Activated T-cell treated with anti-CD3 and anti-CD28 coated beads for 24 hours (primary cell): ENCODE data around the gene TM9SF3.
"Not testable (repeated sequence)": the region's sequence is repeated elsewhere in the genome, so short reads cannot be mapped to it uniquely, and the experiment has no call there.

Experiments used
- DNase-seq: peaks from one replicate; pipeline ENCODE4 v3.0.0-alpha.2; 2020; ENCODE audit warnings: low read depth

TM9SF3 gene

DNA sequence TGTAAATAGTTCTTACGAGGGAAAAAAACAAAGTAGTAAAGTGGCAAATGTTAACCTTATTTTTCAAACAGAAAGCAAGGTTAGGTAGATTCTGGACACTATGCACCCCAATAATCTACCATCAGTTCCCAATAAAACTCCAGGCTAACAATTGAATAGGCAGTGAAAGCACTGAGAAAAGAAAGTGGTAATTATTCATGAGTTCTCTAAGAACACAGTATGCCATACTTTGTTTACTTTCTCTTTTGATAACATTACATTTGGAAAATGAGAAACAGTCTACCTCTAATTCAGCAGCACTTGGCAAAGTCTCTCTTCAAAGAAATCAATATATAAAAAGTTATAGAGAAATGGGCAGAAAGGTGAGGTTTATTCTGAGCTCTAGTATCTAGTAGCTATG lies 18.4 kb downstream of the TM9SF3 start:
- no peak for DNase-seq

DNA sequence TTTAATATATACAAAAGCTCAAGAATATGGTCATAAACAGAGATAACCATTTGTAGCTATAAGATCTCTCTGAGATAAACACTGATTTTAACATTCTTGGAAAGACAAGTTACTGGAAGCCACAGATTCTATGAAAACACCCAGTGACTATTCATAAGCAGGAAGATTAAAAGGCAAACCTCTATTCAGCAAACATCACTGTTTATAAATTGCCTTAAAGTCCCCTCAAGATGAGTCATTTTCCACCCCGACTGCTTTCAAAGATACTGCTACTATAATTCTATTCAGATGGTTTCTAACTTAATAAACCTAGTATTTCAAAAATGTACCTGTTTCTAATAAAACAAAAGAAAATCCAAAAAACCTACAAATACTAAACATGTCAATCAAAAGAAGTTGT lies 21.0 kb downstream of the TM9SF3 start:
- DNase-seq, result no peak

DNA sequence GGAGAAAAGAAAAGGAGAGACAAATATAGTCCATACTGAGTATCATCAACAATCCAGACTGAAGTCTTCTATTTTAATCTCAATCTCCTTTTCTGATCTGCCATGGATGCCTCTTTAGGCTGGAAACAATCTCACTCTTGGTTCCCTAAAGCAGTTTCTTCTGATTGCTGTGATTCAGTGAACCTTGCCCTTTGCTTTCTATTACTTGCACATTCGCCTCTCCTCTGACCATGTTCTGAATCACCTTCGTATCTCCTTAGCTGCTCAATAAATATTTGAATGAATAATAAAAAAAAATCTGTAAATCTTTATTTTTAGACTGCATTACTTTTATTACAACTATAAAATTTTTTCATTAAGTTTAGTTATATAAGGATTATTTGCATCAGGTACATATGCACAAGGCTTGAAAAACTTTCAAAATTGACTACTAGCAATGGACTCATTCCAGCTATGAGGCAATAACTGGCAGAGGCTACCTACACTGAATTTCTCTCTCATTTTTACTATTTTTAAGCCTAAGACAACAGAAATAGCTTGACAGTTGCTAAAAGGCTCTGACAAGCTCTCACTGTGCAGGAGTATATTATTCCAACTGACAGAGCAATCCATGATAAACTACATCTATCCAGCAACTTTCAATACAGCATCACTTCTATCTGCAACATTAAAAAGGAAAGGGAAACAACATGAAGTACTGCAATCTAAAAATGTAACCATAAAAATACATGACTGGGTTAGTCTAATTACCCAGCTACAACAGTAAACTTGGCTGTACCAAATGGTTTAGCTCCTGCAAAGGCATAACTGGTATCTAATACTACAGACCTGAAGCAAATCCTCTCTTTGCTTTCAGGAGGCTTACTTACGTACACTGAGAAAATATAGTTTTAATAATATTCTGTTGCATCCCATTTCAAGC lies 25.6 kb downstream of the TM9SF3 start:
- no peak for DNase-seq

DNA sequence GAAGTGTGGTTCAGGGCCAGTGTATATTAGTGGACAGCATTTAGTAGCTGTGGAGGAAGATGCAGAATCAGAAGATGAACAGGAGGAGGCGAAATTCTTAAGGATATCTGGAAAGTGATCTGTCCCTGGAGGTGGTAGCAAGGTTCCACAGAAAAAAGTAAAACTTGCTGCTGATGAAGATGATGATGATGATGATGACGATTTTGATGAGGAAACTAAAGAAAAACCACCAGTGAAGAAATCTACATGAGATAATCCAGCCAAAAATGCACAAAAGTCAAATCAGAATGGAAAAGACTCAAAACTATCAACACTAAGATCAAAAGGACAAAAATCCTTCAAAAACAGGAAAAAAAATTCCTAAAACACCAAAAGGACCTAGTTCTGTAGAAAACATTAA lies 26.3 kb downstream of the TM9SF3 start:
- no peak for DNase-seq

DNA sequence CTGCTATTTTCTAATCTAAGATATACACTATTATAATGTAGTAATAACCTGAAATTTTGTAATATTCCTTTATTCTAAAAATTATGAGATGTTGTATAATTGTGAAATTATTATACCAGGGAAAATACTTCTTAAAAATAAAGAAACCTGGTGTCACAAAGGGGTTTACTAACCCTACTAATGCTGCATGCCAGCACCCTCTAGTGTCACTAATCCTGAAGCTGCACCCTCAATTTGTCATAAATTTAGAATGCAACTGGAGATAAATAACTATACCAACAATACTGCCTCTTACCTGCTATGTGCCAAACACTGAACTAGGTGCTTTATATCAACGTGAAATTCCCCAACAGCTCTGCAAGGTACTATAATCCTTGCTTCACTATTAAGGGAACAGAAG lies 30.8 kb downstream of the TM9SF3 start:
- DNase-seq, result no peak

DNA sequence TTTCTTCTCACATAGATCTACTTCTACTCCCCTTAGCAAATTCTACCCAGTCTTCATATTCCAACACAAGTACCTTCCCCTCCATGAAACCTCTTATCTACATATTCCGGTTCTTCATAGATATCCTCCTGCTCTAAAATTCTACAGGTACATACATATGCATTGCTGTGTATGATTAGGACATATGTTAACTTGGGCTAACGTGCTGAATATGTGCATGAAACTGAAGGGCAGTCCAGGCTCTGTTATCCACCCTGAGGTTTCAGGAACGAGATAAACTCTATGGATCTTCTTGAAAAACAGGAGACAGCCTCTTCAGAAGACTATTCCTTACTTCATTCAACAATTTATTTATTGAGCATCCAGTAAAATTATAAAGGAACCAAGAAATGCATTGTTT lies 31.5 kb downstream of the TM9SF3 start:
- no peak for DNase-seq

DNA sequence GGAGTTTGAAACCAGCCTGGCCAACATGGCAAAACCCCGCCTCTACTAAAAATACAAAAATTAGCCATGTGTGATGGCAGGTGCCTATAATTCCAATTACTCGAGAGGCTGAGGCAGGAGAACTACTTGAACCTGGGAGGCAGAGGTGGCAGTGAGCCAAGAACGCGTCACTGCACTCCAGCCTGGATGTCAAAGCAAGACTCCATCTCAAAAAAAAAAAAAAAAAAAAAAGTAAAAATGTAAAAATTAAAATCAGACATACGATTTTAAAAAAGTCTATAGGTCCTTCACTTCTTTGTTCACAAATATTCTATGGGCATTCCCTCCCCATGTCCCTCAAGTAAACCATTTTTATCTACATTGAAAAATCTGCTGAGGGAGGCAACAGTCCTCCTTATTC lies 38.2 kb downstream of the TM9SF3 start:
- DNase-seq, result no peak

DNA sequence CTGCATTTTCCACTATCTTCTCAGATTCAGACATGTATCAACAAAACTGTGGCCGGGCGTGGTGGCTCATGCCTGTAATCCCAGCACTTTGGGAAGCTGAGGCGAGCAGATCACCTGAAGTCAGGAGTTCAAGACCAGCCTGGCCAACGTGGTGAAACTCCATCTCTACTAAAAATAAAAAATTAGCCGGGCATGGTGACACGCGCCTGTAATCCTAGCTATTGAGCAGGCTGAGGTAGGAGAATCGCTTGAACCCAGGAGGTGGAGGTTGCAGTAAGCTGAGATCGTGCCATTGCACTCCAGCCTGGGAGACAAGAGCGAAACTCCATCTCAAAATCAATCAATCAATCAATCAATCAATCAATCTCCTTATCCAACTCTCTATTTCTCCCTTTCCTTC lies 41.3 kb downstream of the TM9SF3 start:
- DNase-seq, result not testable (repeated sequence)

DNA sequence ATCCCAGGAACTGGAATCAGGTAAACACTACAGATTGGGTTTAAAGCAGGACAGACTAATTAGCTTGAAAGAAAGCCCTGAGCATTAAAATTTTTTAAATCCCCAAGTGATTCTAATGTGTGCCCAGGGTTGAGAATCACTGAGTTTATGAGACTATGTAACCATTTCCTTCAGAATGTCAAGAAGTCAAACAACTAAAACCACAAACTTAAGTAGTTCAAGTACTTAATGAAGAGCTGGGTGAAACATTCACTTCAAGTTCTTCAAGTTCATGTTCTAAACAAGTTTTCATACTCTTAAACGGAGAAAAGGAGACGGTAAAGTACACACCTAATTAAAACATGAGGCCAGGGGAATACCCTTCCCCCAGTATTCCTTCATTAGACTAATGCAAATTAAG lies 44.9 kb downstream of the TM9SF3 start:
- no peak for DNase-seq

DNA sequence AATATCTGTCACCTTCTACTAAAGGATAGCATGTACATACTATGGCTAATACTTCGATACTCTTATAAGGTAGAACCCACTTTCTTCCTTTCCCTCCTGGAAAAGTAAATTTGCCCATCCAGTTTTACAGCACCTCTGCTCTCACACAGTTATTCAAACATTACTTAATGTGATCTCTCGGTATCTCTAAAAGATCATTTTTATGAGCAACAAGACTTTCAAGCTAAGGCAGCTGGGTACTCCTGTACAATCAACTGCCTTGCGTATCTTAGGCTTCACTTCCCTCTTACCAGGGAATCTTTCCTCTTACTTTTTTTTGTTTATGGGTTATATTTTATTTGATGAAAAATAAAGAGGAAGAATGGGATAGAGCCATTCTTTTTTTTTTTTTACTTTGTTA lies 46.6 kb downstream of the TM9SF3 start:
- DNase-seq, result no peak

DNA sequence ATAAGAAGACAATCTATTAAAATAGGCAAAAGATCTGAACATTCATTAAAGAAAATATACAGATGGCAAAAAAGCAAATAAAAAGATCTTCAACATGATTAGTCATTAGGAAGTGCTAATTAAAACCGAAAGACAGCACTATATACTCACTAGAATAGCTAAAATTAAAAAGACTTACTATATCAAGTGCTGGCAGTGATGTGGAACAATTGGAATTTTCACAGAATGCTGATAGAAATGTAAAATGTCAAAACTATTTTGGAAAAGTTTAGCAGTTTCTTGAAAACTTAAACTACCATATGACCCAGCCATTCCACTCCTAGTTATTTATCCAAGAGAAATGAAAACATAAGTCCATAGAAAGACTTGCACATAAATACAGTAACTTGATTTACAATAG lies 48.1 kb downstream of the TM9SF3 start:
- DNase-seq, result no peak

DNA sequence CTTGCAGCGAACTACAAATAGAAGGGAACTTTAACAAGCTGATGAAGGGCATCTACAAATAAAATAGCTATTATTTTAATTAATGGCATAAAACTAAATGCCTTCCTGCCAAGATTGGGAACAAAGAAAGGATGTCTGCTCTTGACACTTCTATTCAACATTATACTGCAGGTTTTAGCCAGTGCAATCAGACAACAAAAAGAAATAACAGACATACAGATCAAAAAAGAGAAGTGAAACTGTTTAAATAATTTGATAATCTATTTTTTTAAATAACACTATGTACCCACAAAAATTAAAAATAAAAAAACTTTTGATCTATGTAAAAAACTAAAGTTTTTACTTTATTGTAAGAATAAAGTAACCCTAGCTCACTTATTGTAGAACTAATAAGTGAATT lies 50.7 kb downstream of the TM9SF3 start:
- no peak for DNase-seq

DNA sequence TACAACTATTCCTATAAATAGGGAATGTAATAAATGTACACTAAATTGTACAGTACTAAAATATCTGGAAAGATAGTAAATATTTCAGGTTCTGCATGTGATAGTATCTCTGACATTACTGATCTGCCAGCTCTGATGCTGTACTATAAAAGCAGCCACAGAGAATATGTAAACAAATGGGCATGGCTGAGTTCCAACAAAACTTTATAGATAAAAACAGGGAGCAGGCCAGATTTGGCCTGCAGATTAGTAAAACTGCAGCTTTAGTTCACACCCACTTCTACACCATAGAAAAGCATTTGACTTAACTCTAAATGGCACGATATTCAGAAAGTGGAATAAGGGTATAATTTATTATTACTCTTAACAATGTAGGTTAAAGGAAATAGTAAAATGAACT lies 54.3 kb downstream of the TM9SF3 start:
- no peak for DNase-seq

DNA sequence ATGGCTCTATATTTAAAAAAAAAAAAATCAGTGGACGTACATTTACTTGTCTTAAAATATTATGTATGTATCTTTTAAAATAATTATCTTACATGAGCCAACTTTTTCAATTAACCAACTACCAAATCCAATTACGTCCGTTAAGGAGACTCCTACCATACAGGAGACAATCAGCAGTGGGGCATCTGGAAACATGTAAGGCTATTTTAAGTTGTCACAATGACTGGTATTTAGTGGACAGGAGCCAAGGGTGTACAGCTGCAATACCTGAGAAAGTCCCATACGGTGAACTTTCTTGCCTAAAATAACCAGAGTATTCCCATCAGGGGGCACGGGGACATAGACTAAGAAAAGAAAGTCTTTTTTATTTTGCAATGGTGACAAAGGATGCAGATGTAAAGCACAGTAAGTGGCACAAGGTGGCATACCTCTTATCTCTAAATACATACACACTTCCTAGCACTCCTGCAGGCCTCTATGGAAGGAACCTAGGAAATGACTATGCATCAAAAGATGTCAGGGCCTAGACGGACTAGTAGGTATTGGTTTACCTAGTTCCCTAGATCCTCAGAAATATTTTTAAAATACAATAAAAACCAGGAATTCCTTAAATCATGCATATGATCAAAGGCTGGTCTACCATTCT lies 57.1 kb downstream of the TM9SF3 start:
- no peak for DNase-seq

DNA sequence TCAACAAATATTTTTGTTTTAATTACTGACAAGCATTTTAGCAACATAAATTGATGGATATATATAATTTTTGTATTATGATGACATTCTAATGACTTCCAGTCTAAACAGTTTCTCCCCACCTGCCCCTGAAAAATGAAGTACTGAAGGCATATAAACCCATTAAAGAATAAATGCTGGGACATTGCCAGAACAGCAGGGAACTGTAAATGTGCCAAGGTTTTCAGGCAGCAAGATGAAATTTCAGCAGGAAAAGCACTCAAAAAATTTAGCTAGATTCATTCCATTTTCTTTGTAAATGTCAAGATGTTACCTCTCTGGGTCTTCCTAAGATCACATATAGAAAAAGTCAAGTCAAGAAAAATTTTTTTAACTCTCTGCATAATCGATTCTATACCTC lies 62.1 kb downstream of the TM9SF3 start:
- no peak for DNase-seq

DNA sequence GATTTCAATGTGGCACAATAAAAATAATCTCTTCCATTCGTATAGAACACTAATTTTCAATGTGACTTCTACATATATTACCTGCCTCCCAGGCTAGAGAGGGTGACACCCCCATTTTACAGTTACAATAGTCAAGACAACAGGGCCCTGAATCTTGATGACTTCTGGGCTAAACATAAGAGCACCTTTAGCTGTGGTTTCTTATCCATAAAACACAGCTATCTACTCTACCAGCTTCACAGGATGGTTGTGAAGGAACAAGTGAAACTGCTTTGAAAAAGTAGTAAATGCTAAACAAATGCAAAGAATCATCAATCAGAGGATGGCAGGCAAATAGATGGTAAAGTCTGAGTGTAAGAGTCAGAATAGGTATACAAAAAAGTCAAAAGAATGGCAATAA lies 69.5 kb downstream of the TM9SF3 start:
- DNase-seq, result no peak

DNA sequence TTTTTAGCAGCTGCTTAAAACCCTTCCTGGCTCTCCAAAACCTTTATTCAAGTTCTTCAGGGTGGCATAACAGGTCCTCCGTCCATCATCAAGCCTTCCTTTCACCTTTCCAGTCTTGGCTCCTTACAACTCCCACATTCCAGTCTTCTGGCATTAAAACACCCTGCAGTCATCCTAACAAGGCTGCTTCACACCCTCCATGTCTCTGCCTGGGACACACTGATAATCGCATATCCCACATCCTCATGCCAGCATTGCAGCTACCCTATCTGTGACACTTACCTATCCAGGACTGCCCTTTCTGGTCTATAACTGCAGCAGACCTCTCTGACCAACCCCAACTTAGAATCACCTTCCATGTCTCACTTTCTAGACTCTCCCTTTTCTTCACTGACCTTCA lies 70.5 kb downstream of the TM9SF3 start:
- no peak for DNase-seq

DNA sequence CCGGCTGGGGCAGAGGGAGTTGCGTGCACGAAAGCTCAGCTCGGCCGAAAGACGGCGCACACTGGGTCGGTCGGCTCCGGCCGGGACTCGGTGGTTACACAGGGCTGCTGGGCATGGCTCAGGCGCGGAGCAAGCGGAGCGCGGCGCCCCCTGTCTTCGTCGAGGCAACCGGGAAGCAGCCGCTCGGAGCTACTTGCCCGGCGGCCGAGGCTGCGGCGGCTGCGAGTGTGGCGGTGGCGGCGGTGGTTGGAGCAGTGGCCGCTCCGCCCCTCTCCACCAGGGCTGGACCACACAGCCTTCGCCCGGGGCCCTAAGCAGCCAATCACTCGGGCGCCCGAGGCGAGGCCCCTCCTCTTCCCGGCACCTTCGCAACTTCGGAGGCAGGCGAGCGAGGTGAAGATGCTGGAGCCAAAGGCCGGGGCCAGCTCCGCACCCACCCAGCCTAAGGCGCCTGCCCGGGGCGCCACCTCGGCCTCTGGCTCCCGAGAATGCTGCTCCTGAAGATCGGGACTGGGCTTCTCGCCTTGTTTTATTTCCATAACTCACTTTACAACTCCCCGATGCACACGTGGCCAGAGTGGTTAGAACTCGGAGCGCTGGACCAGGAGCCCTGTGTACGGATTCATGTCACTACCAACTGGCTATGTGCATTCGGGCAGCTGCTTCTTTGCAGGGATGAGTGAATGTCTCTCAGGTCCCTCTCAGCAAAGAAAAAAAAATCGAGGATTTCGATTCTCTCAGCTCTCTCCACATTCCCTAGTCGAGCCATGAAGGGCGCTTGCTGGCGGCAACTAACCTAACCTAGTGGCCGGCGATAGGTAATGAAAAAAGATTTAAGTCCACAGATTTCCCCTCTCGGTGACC lies 72.9 kb downstream of the TM9SF3 start, which contains the start of gene TLL2:
TSS of gene TLL2 (minus strand) at position 229 of the 864 bp plus-strand sequence. CDS start 241 bp downstream, outside the sequence.
- DNase-seq, result peak; percentile 39

DNA sequence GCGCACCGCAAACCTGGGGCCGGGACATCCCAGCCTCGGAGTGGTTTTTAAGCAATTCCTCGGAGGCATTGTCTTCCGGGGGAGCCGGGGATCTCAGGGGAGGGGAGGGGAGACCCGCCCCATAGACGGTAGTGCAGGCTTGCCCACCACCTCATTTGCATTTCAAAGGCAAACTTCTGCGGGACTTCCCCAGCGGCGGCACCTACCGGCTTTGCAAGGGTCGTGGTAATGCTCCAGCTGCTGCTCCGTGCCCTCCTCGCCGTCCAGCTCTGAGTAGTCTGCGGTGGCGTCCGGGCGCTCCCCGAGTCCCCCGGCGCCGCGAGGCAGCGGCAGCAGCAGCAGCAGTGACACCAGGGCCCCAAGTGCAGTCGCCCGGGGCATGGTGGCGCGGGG lies 73.5 kb downstream of the TM9SF3 start:
- peak; percentile 26 for DNase-seq

DNA sequence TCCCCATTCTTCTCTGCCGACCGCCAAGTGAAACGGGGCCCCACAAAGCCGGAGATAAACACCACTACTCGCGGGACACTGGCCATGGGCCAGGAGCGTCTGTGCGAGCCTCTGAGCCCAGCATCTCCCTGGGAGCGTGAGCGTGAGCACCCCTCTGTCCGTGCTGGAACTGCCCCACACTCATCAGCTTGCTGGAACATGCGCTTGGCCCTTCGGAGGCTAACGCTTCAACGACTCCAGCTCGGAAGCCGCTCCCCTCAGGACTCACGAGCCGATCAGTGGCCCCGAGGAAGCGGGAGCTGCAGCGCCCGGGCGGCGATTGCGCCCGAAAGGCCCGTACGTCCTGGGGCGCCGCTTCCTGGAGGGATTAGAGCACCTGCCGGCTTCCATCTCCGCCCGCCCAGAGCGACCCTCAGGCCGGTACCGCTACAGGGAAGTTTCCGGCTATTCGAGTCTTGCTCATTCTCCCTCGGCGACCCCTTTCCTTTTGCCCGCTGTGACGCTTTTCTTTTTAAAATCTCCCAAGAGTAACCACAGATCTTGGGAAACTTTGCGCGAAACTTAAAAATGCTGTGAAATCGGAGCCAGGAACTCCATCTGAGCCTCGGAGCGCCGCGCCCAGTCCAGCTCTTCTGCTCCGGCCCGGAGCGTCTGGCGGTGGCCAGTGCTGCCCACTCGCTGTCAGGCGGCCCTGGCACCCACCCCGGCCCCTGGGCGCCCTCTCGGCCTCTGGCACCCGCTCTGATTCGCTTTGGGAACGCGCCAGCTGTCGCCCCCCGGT lies 74.1 kb downstream of the TM9SF3 start:
- DNase-seq, result no peak

DNA sequence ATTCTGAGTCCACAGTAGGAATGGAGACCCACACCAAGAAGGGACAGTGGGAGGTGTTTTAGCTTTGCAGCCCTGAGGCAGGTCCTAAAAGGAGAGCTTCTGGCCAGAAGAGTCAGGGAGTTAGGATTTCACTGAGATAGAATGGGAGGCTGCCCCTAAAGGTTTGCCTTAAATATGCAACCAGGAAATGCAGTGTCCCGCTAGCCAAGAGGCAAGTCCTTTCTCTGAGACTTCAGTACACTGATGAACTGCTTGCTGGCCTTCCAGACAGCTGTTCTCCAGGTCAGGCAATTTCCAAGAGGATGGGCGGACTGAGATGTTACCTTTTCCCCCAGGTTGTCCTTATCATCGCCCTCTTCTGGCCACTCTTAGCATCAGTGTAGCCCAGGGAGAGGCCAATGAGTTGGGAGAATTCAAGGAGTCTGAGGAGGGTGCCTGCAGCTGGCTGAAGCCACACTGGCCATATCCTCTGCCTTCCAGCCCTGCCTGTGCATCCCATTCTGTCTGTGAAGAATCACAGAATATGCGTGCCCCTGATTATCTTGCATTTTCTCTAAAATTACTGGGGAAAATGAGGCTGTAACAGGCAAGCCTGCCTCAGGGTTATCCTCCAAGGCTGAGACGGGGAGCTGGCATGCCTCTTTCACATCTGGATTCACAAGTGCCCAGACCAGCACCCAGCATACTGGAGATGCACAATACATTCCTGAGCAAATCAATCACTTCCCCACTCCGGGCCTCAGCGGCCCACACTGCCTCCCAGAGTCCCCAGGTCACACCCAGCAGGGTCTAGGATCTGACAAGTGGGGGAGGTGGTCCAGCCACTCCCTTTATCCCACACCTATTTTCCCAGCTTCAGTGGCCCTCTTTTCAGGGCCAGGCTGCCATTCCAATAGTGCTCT lies 75.5 kb downstream of the TM9SF3 start:
- no peak for DNase-seq
